Mesendoderm (in vitro differentiated cells): ENCODE measurements around the gene SEMA7A.

Experiments
- DNase-seq: peaks from one replicate; pipeline ENCODE4 v3.0.0; 2013
- H2AK5ac ChIP-seq: 2 replicates; pipeline ENCODE4 v1.6.1; 2013; ENCODE audit warnings: low read length, inconsistent platforms
- H2BK120ac ChIP-seq: 2 replicates; pipeline ENCODE4 v1.6.1; 2013; ENCODE audit warnings: low read depth, mild to moderate bottlenecking, low read length, moderate library complexity, mixed read lengths
- H2BK15ac ChIP-seq: replicated peaks from 2 replicates; pipeline ENCODE4 v1.6.1; 2013; ENCODE audit warnings: low read depth, mild to moderate bottlenecking, moderate library complexity
- H2BK5ac ChIP-seq: 2 replicates; pipeline ENCODE4 v1.6.1; 2013; ENCODE audit warnings: low read length, inconsistent platforms
- H3K18ac ChIP-seq: 2 replicates; pipeline ENCODE4 v1.6.1; 2013; ENCODE audit warnings: mild to moderate bottlenecking, low read length, mixed read lengths
- H3K23ac ChIP-seq: one replicate; pipeline ENCODE4 v1.6.1; 2013; ENCODE audit warnings: low read length
- H3K27ac ChIP-seq: 2 replicates; pipeline ENCODE4 v1.5.1; 2013; ENCODE audit warnings: low read depth, mild to moderate bottlenecking, inconsistent platforms, low read length, moderate library complexity
- H3K27me3 ChIP-seq: 2 replicates; pipeline ENCODE4 v1.6.1; 2013; ENCODE audit warnings: low read length, control low read depth, mild to moderate bottlenecking, inconsistent platforms; ENCODE audit not compliant: insufficient read depth, poor library complexity
- H3K36me3 ChIP-seq: 2 replicates; pipeline ENCODE4 v1.6.1; 2013; ENCODE audit warnings: low read length, inconsistent platforms; ENCODE audit not compliant: control insufficient read depth, insufficient read depth
- H3K4ac ChIP-seq: one replicate; pipeline ENCODE4 v1.6.1; 2013; ENCODE audit warnings: low read depth, mild to moderate bottlenecking, low read length, moderate library complexity
- H3K4me1 ChIP-seq: 2 replicates; pipeline ENCODE4 v1.6.1; 2013; ENCODE audit warnings: low read depth, low read length, inconsistent platforms; ENCODE audit not compliant: control insufficient read depth
- H3K4me2 ChIP-seq: 2 replicates; pipeline ENCODE4 v1.6.1; 2013; ENCODE audit warnings: low read length
- H3K4me3 ChIP-seq: 2 replicates; pipeline ENCODE4 v1.5.1; 2013; ENCODE audit warnings: mild to moderate bottlenecking, low read length
- H3K56ac ChIP-seq: one replicate; pipeline ENCODE4 v1.6.1; 2013; ENCODE audit warnings: low read length
- H3K79me1 ChIP-seq: 2 replicates; pipeline ENCODE4 v1.6.1; 2013; ENCODE audit warnings: low read length, inconsistent platforms
- H3K79me2 ChIP-seq: 2 replicates; pipeline ENCODE4 v1.6.1; 2013; ENCODE audit warnings: mild to moderate bottlenecking, low read length; ENCODE audit not compliant: control insufficient read depth, insufficient read depth
- H3K9ac ChIP-seq: 2 replicates; pipeline ENCODE4 v1.6.1; 2013; ENCODE audit warnings: low read length, inconsistent platforms
- H4K5ac ChIP-seq: one replicate; pipeline ENCODE4 v1.6.1; 2013; ENCODE audit warnings: low read length
- H4K8ac ChIP-seq: one replicate; pipeline ENCODE4 v1.6.1; 2013; ENCODE audit warnings: low read depth, mild to moderate bottlenecking, control low read depth, low read length, moderate library complexity
- WGBS: extraction: QIAGEN DNeasy Blood & Tissue Kit; methylation state at CpG from one replicate; pipeline ENCODE4 v1.1.7; 2013; ENCODE audit warnings: low lambda C conversion rate, missing lambda C conversion rate; ENCODE audit not compliant: insufficient coverage; ENCODE audit errors: extremely low coverage; 5-methylcytosine and 5-hydroxymethylcytosine counted together

The SEMA7A gene

GRCh38 chr15:74417670-74418069 lies 16.1 kb downstream of the SEMA7A start:
- Histone ChIP-seq H4K5ac (no peak overlapping the region), H2BK5ac (no peak overlapping the region), H4K8ac (no peak overlapping the region), H3K27me3 (no peaks in the 10 kb centered on the region), H3K56ac (no peak overlapping the region), H2BK120ac (no peak overlapping the region), H3K9ac (no peak overlapping the region), H2BK15ac (no peak overlapping the region), H3K4ac (no peak overlapping the region), H2AK5ac (no peak overlapping the region), H3K4me1 (peaks cover 7% of the 10 kb centered on the region), H3K79me2 (peaks cover 3% of the 10 kb centered on the region), H3K23ac (no peak overlapping the region), H3K36me3 (no peaks in the 10 kb centered on the region), H3K79me1 (peaks cover 10% of the 10 kb centered on the region), H3K18ac (no peak overlapping the region), H3K4me2 (no peak overlapping the region), H3K27ac (no peak overlapping the region), H3K4me3 (no peak overlapping the region)
- no peak for DNase-seq
- no CpG with 5 or more reads among the region's 9 CpGs for WGBS

- WGBS, result no CpG with 5 or more reads among the region's 13 CpGs
- H3K79me2 ChIP-seq, result peaks cover 3% of the 10 kb centered on the region
- H3K9ac ChIP-seq, result no peak overlapping the region
- H3K4me1 ChIP-seq, result peaks cover 3% of the 10 kb centered on the region
- H3K4me2 ChIP-seq, result no peak overlapping the region
- no peak overlapping the region for H3K18ac ChIP-seq
- H3K27ac ChIP-seq, result no peak overlapping the region
- H3K56ac ChIP-seq, result no peak overlapping the region
- no peak overlapping the region for H4K5ac ChIP-seq
- H2BK15ac ChIP-seq, result no peak overlapping the region
- no peak for DNase-seq
- no peak overlapping the region for H2BK5ac ChIP-seq
- H4K8ac ChIP-seq, result no peak overlapping the region
- H3K4ac ChIP-seq, result no peak overlapping the region
- no peak overlapping the region for H2AK5ac ChIP-seq
- H2BK120ac ChIP-seq, result no peak overlapping the region
- H3K4me3 ChIP-seq, result no peak overlapping the region
- H3K36me3 ChIP-seq, result no peaks in the 10 kb centered on the region
- H3K23ac ChIP-seq, result no peak overlapping the region
- peaks cover 10% of the 10 kb centered on the region for H3K79me1 ChIP-seq
- no peaks in the 10 kb centered on the region for H3K27me3 ChIP-seq
Observed at GRCh38 chr15:74417225-74417624, 16.5 kb downstream of the SEMA7A start.

GRCh38 chr15:74415966-74416916 lies 17.5 kb downstream of the SEMA7A start:
- no peak overlapping the region for H3K4me2 ChIP-seq
- H3K23ac ChIP-seq, result no peak overlapping the region
- H3K4me1 ChIP-seq, result no peaks in the 10 kb centered on the region
- no CpG with 5 or more reads among the region's 19 CpGs for WGBS
- H3K18ac ChIP-seq, result no peak overlapping the region
- no peak overlapping the region for H3K56ac ChIP-seq
- H2BK5ac ChIP-seq, result no peak overlapping the region
- H3K27me3 ChIP-seq, result no peaks in the 10 kb centered on the region
- peaks cover 3% of the 10 kb centered on the region for H3K79me2 ChIP-seq
- H3K9ac ChIP-seq, result no peak overlapping the region
- no peak overlapping the region for H3K27ac ChIP-seq
- H3K4ac ChIP-seq, result no peak overlapping the region
- H2BK15ac ChIP-seq, result no peak overlapping the region
- peaks cover 4% of the 10 kb centered on the region for H3K79me1 ChIP-seq
- DNase-seq, result no peak
- peaks cover 2% of the 10 kb centered on the region for H3K36me3 ChIP-seq
- H2BK120ac ChIP-seq, result no peak overlapping the region
- H4K5ac ChIP-seq, result no peak overlapping the region
- no peak overlapping the region for H2AK5ac ChIP-seq
- no peak overlapping the region for H3K4me3 ChIP-seq
- H4K8ac ChIP-seq, result no peak overlapping the region

GRCh38 chr15:74414603-74415338 lies 19.0 kb downstream of the SEMA7A start:
- H4K8ac ChIP-seq, result no peak overlapping the region

GRCh38 chr15:74414081-74414580 lies 19.6 kb downstream of the SEMA7A start:
- no peak for DNase-seq
- H3K79me2 ChIP-seq, result no peaks in the 10 kb centered on the region
- no peak overlapping the region for H3K27ac ChIP-seq
- H3K56ac ChIP-seq, result no peak overlapping the region
- no peak overlapping the region for H3K4me3 ChIP-seq
- H3K36me3 ChIP-seq, result peaks cover 3% of the 10 kb centered on the region
- no peak overlapping the region for H3K9ac ChIP-seq
- no peaks in the 10 kb centered on the region for H3K27me3 ChIP-seq
- no peak overlapping the region for H2BK5ac ChIP-seq
- H2AK5ac ChIP-seq, result no peak overlapping the region
- WGBS, result no CpG with 5 or more reads among the region's 5 CpGs
- H3K4me1 ChIP-seq, result no peaks in the 10 kb centered on the region
- no peak overlapping the region for H3K18ac ChIP-seq
- H3K79me1 ChIP-seq, result no peaks in the 10 kb centered on the region
- H4K8ac ChIP-seq, result no peak overlapping the region
- H2BK120ac ChIP-seq, result no peak overlapping the region
- no peak overlapping the region for H3K4me2 ChIP-seq
- no peak overlapping the region for H3K4ac ChIP-seq
- H3K23ac ChIP-seq, result no peak overlapping the region
- no peak overlapping the region for H2BK15ac ChIP-seq
- H4K5ac ChIP-seq, result no peak overlapping the region

More at GRCh38 chr15:74414603-74415338, 19.0 kb downstream of the SEMA7A start:
- Histone ChIP-seq H2AK5ac (no peak overlapping the region), H3K9ac (no peak overlapping the region), H2BK120ac (no peak overlapping the region), H3K27me3 (no peaks in the 10 kb centered on the region), H3K56ac (no peak overlapping the region), H3K23ac (no peak overlapping the region), H3K36me3 (peaks cover 3% of the 10 kb centered on the region), H4K5ac (no peak overlapping the region), H3K4me2 (no peak overlapping the region), H3K4me1 (no peaks in the 10 kb centered on the region), H3K4ac (no peak overlapping the region), H2BK5ac (no peak overlapping the region), H3K79me2 (peaks cover 3% of the 10 kb centered on the region), H3K18ac (no peak overlapping the region), H3K4me3 (no peak overlapping the region), H3K27ac (no peak overlapping the region), H3K79me1 (peaks cover 2% of the 10 kb centered on the region), H2BK15ac (no peak overlapping the region)
- no peak for DNase-seq
- WGBS, result no CpG with 5 or more reads among the region's 12 CpGs
